GM23338 (cell line): ENCODE results near the gene BRINP2. TPM values are rescaled to one million over a fixed set of nuclear protein-coding genes. Genes with fewer than 3 reads are reported as not detected.

Source experiments
- ATAC-seq: fragments of 200-7000 bp; cut with Tn5 transposase; 3 replicates; pipeline ENCODE4 v1.9.1; 2020
- DNase-seq: peaks from one replicate; pipeline ENCODE4 v3.0.0-alpha.2; 2015; ENCODE audit warnings: low spot score
- H2AFZ ChIP-seq: fragments of 200-600 bp; sonication (generic); 2 replicates; pipeline ENCODE4 v1.8.0; 2016; ENCODE audit warnings: antibody characterized with exemption, mild to moderate bottlenecking, moderate library complexity
- H3F3A ChIP-seq: fragments of 200-600 bp; sonication (generic); replicated peaks from 2 replicates; pipeline ENCODE4 v1.8.0; 2017; ENCODE audit warnings: antibody characterized with exemption, mixed run types, low read depth
- H3K27ac ChIP-seq: fragments of 200-600 bp; sonication (generic); 2 replicates; pipeline ENCODE4 v1.6.1; 2016; ENCODE audit warnings: low read depth
- H3K27me3 ChIP-seq: fragments of 200-600 bp; sonication (generic); 2 replicates; pipeline ENCODE4 v1.8.0; 2016; ENCODE audit warnings: mild to moderate bottlenecking, mixed run types, moderate library complexity; ENCODE audit not compliant: insufficient read depth
- H3K36me3 ChIP-seq: fragments of 200-600 bp; sonication (generic); 2 replicates; pipeline ENCODE4 v1.8.0; 2016; ENCODE audit warnings: mild to moderate bottlenecking; ENCODE audit not compliant: insufficient read depth
- H3K4me1 ChIP-seq: fragments of 200-600 bp; sonication (generic); 2 replicates; pipeline ENCODE4 v1.8.0; 2016; ENCODE audit warnings: mild to moderate bottlenecking, moderate library complexity; ENCODE audit not compliant: insufficient read depth
- H3K4me2 ChIP-seq: fragments of 200-600 bp; sonication (generic); 2 replicates; pipeline ENCODE4 v1.7.1; 2017; ENCODE audit warnings: mixed run types
- H3K4me3 ChIP-seq: fragments of 200-600 bp; sonication (generic); 2 replicates; pipeline ENCODE4 v1.6.1; 2016; ENCODE audit warnings: mixed run types
- H3K79me2 ChIP-seq: fragments of 200-600 bp; sonication (generic); replicated peaks from 2 replicates; pipeline ENCODE4 v1.8.0; 2017; ENCODE audit warnings: mild to moderate bottlenecking; ENCODE audit not compliant: insufficient read depth
- H3K9me2 ChIP-seq: fragments of 200-600 bp; sonication (generic); 2 replicates; pipeline ENCODE4 v1.8.0; 2017; ENCODE audit not compliant: insufficient read depth
- H4K20me1 ChIP-seq: fragments of 200-600 bp; sonication (generic); replicated peaks from 2 replicates; pipeline ENCODE4 v1.8.0; 2017; ENCODE audit warnings: mild to moderate bottlenecking; ENCODE audit not compliant: insufficient read depth
- H3K27ac Mint-ChIP-seq: 2 replicates; pipeline ENCODE4 v1.8.0; 2020; ENCODE audit warnings: inconsistent platforms, mild to moderate bottlenecking, moderate library complexity, mixed read lengths
- H3K27me3 Mint-ChIP-seq: 3 replicates; pipeline ENCODE4 v1.8.0; 2022; ENCODE audit warnings: low read depth, mild to moderate bottlenecking, moderate library complexity, mixed read lengths, inconsistent platforms; ENCODE audit not compliant: insufficient read depth, poor library complexity
- H3K36me3 Mint-ChIP-seq: 3 replicates; pipeline ENCODE4 v1.8.0; 2021; ENCODE audit warnings: low read depth, mild to moderate bottlenecking, inconsistent platforms, moderate library complexity, mixed read lengths
- H3K4me1 Mint-ChIP-seq: 3 replicates; pipeline ENCODE4 v1.8.0; 2020; ENCODE audit warnings: mild to moderate bottlenecking, inconsistent platforms, mixed read lengths
- H3K4me3 Mint-ChIP-seq: 3 replicates; pipeline ENCODE4 v1.8.0; 2021; ENCODE audit warnings: moderate library complexity, mild to moderate bottlenecking, inconsistent platforms, mixed read lengths
- H3K9me3 Mint-ChIP-seq: 3 replicates; pipeline ENCODE4 v1.8.0; 2020; ENCODE audit warnings: moderate library complexity, mild to moderate bottlenecking, inconsistent platforms, mixed read lengths
- CREB1 ChIP-seq: fragments of 250-450 bp; sonication (Bioruptor Pico); IDR thresholded peaks from 2 replicates; pipeline ENCODE4 v1.5.0; 2020; ENCODE audit warnings: low read depth, mild to moderate bottlenecking, moderate library complexity
- CTCF ChIP-seq, 2 experiments: fragments of 200-600 bp in 1 of 2; sonication (generic) in 1 of 2; conservative IDR thresholded peaks; 2 replicates each; pipeline versions ENCODE4 v1.5.1 to v1.6.1; 2016 to 2017; ENCODE audit warnings: antibody characterized with exemption in 2 of 2, low read depth in 2 of 2, mild to moderate bottlenecking in 2 of 2, moderate library complexity in 1 of 2
- ETS1 ChIP-seq: IDR thresholded peaks from 2 replicates; pipeline ENCODE4 v1.6.1; 2016; ENCODE audit warnings: antibody characterized with exemption
- EZH2 ChIP-seq: fragments of 200-600 bp; sonication (generic); IDR thresholded peaks from one replicate; pipeline ENCODE4 v1.8.0; 2017; ENCODE audit warnings: antibody characterized with exemption, mild to moderate bottlenecking, low read depth; ENCODE audit not compliant: unreplicated experiment
- EZH2phosphoT487 ChIP-seq: fragments of 200-600 bp; sonication (generic); IDR thresholded peaks from one replicate; pipeline ENCODE4 v1.8.1; 2018; ENCODE audit warnings: antibody characterized with exemption; ENCODE audit not compliant: unreplicated experiment
- JUNB ChIP-seq: IDR thresholded peaks from one replicate; pipeline ENCODE4 v1.6.1; 2016; ENCODE audit warnings: antibody characterized with exemption; ENCODE audit not compliant: unreplicated experiment
- NANOG ChIP-seq: IDR thresholded peaks from 2 replicates; pipeline ENCODE4 v1.6.1; 2016; ENCODE audit warnings: antibody characterized with exemption, borderline replicate concordance
- POLR2AphosphoS5 ChIP-seq: IDR thresholded peaks from 2 replicates; pipeline ENCODE4 v1.6.1; 2016; ENCODE audit warnings: antibody characterized with exemption, low read depth
- REST ChIP-seq: IDR thresholded peaks from one replicate; pipeline ENCODE4 v1.6.1; 2018; ENCODE audit warnings: antibody characterized with exemption; ENCODE audit not compliant: unreplicated experiment
- STAT1 ChIP-seq: IDR thresholded peaks from one replicate; pipeline ENCODE4 v1.6.1; 2016; ENCODE audit warnings: antibody characterized with exemption; ENCODE audit not compliant: unreplicated experiment
- ZNF114 ChIP-seq: fragments of 250-450 bp; sonication (Bioruptor Pico); IDR thresholded peaks from 2 replicates; pipeline ENCODE4 v1.5.0; 2020; ENCODE audit warnings: mild to moderate bottlenecking, moderate library complexity
- ZNF331 ChIP-seq: fragments of 250-450 bp; sonication (Bioruptor Pico); IDR thresholded peaks from 2 replicates; pipeline ENCODE4 v1.5.0; 2020; ENCODE audit warnings: low read depth, mild to moderate bottlenecking, moderate library complexity
- polyA plus RNA-seq: library from polyadenylated mRNA; unstranded; fragments of >200 nt; fragmentation: Nextera tagmentation; extraction: Ambion mirVana; gene quantifications from 2 replicates; pipeline ENCODE4 v1.2.1, GENCODE V29; 2016
- total RNA-seq: library from RNA; depleted of rRNA; stranded (reverse); fragments of >200 nt; shearing (Covaris generic); gene quantifications from 2 replicates; pipeline ENCODE4 v1.2.3, GENCODE V29; 2014

The BRINP2 gene
- total and polyA plus RNA-seq, 2 experiments from 2014 or later, result 0.10 to 0.52 TPM

GRCh38 chr1:177172866-177173265 lies 2.1 kb downstream of the BRINP2 start:
- no peak overlapping the region for H3K4me3 Mint-ChIP-seq
- ATAC-seq (no peak), DNase-seq (no peak)
- H3K27me3 Mint-ChIP-seq, result peaks cover 1% of the 10 kb centered on the region
- H3K27ac ChIP-seq, result no peak overlapping the region
- no peaks in the 10 kb centered on the region for H3K36me3 ChIP-seq
- no peak for TF ChIP-seq CTCF (conservative IDR thresholded peaks at IDR 0.05; ENCODE audit: low read depth in 2 of 2)
- no peak for TF ChIP-seq ETS1
- TF ChIP-seq ZNF114 (CRISPR knock-in tag), result no peak
- no peak for TF ChIP-seq CREB1 (CRISPR knock-in tag)
- no peak for TF ChIP-seq REST
- no peak for TF ChIP-seq JUNB
- no peak for TF ChIP-seq ZNF331 (CRISPR knock-in tag)
- TF ChIP-seq EZH2, result no peak
- no peak for TF ChIP-seq STAT1
- no peak for TF ChIP-seq EZH2phosphoT487
- no peak for TF ChIP-seq POLR2AphosphoS5
- TF ChIP-seq NANOG, result no peak
- H3K4me2 ChIP-seq, result no peak overlapping the region
- no peaks in the 10 kb centered on the region for H3K79me2 ChIP-seq
- H4K20me1 ChIP-seq, result peaks cover 5% of the 10 kb centered on the region; the same call in 1 of the 2 replicates
- no peaks in the 10 kb centered on the region for H3F3A ChIP-seq
- H3K9me3 Mint-ChIP-seq, result no peaks in the 10 kb centered on the region
- H3K27ac Mint-ChIP-seq, result no peak overlapping the region
- peaks cover 4% of the 10 kb centered on the region; the same call in 2 of the 3 replicates for H3K4me1 Mint-ChIP-seq
- H2AFZ ChIP-seq, result no peak overlapping the region
- peaks cover 12% of the 10 kb centered on the region for H3K4me1 ChIP-seq
- no peaks in the 10 kb centered on the region for H3K9me2 ChIP-seq
- peaks cover 84% of the 10 kb centered on the region for H3K27me3 ChIP-seq
- no peak overlapping the region for H3K4me3 ChIP-seq
- H3K36me3 Mint-ChIP-seq, result no peaks in the 10 kb centered on the region
